ENCODE results near the gene SCRN2. TPM values are rescaled to one million over a fixed set of nuclear protein-coding genes. Genes with fewer than 3 reads are reported as not detected.

SCRN2 gene
- total and polyA plus RNA-seq, 2 of the 13 experiments (the other 11 are each of a cell fraction or from before 2014, with no cell fraction given) = 21.7 to 29.5 TPM

DNA sequence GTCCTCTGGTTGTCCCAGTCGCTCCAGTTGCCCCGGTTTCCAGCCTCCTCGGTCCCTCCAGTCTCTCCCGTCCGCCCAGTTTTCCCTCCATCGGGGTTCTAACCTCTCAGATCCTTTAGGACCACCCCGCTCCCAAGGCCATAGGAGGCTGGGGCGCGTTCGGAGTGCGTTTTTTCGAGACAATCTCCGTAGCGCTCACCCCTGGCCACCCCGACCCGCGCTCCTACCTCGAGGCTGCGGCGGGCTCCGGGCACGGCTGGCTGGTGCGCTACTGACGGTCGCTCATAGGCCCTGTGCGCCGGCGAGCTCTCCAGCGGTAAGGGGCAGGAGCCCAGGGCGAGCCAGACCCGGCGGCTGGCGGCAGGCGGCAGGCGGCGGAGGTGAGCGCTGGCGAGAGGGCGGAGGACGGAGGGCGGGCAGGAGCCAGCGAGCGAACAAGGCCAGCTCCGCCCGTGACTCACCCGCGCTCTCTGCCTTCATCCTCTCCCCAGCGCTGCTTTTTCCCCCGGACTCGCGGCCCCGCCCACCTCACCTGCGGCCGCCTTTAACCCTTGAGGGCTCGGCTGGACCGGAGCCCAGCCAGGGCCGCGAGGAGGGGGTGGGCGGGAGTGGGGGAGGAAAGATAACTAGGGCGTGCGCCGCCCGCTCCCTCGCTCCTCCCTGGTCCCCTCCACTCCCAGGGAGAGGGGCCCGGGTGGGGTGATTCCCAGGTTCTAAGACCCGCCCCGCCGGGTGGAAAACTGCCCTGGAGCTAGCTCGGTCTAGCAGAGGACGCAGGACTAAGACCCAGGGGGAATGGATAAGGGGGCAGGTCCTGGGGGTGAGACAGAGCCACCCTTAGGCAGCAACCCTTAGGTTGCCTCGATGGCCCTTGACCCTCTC lies 9.9 kb upstream of the SCRN2 start, which contains the start of gene SP6 (continued):
- TF ChIP-seq, protein P1, sequence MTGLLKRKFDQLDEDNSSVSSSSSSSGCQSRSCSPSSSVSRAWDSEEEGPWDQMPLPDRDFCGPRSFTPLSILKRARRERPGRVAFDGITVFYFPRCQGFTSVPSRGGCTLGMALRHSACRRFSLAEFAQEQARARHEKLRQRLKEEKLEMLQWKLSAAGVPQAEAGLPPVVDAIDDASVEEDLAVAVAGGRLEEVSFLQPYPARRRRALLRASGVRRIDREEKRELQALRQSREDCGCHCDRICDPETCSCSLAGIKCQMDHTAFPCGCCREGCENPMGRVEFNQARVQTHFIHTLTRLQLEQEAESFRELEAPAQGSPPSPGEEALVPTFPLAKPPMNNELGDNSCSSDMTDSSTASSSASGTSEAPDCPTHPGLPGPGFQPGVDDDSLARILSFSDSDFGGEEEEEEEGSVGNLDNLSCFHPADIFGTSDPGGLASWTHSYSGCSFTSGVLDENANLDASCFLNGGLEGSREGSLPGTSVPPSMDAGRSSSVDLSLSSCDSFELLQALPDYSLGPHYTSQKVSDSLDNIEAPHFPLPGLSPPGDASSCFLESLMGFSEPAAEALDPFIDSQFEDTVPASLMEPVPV (CRISPR knock-in tag; IDR thresholded peaks at IDR 0.05) = no peak
- TF ChIP-seq HDAC6 (IDR thresholded peaks at IDR 0.05; ENCODE audit: low read depth, low read length) = no peak
- no peak for TF ChIP-seq ZNF354B (CRISPR knock-in tag; IDR thresholded peaks at IDR 0.05)
- TF ChIP-seq HNF1B (CRISPR knock-in tag; IDR thresholded peaks at IDR 0.05) = no peak
- no peak for TF ChIP-seq ASH2L (IDR thresholded peaks at IDR 0.05; ENCODE audit: insufficient read length, low read depth, low read length)
- TF ChIP-seq ZMYM3 (CRISPR knock-in tag; IDR thresholded peaks at IDR 0.05) = peak; percentile 42; the same call in 1 of the 2 replicates
- TF ChIP-seq ZNF17 (CRISPR knock-in tag; IDR thresholded peaks at IDR 0.05) = no peak
- TF ChIP-seq SMARCC2 (IDR thresholded peaks at IDR 0.05) = no peak
- no peak for TF ChIP-seq ELF4 (CRISPR knock-in tag; IDR thresholded peaks at IDR 0.05; ENCODE audit: borderline replicate concordance)
- no peak for TF ChIP-seq RFXANK (CRISPR knock-in tag; IDR thresholded peaks at IDR 0.05)
- no peak for TF ChIP-seq PRDM10 (CRISPR knock-in tag; IDR thresholded peaks at IDR 0.05; ENCODE audit: low read depth)
- peak; percentile 75; the same call in 1 of the 2 replicates for TF ChIP-seq SP4 (CRISPR knock-in tag; IDR thresholded peaks at IDR 0.05)
- no peak for TF ChIP-seq HOXA7 (CRISPR knock-in tag; IDR thresholded peaks at IDR 0.05)
- no peak for TF ChIP-seq ARNT (IDR thresholded peaks at IDR 0.05)
- TF ChIP-seq DRAP1 (CRISPR knock-in tag; IDR thresholded peaks at IDR 0.05) = peak; percentile 76
- TF ChIP-seq GTF3A (CRISPR knock-in tag; conservative IDR thresholded peaks at IDR 0.05) = peak; percentile 51
- TF ChIP-seq ZNF550 (CRISPR knock-in tag; IDR thresholded peaks at IDR 0.05; ENCODE audit: borderline replicate concordance) = no peak
- 0 out of 2 replicates have a peak, but pooled peaks have one; percentile 43 for TF ChIP-seq ZNF557 (CRISPR knock-in tag; IDR thresholded peaks at IDR 0.05)
- TF ChIP-seq SSRP1 (CRISPR knock-in tag; IDR thresholded peaks at IDR 0.05) = no peak
- no peak for TF ChIP-seq GABPA (IDR thresholded peaks at IDR 0.05; ENCODE audit: low read depth, low read length)
- no peak for TF ChIP-seq GABPA (CRISPR knock-in tag; IDR thresholded peaks at IDR 0.05; ENCODE audit: low read depth)
- TF ChIP-seq, protein P2, sequence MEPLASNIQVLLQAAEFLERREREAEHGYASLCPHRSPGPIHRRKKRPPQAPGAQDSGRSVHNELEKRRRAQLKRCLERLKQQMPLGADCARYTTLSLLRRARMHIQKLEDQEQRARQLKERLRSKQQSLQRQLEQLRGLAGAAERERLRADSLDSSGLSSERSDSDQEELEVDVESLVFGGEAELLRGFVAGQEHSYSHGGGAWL (CRISPR knock-in tag; IDR thresholded peaks at IDR 0.05) = 0 out of 2 replicates have a peak, but pooled peaks have one; percentile 73
- TF ChIP-seq ZMYM2 (CRISPR knock-in tag; IDR thresholded peaks at IDR 0.05) = no peak

Data from HepG2 (cell line).